ENCODE measurements around the gene ZNF385D.

The ZNF385D gene

GRCh38 chr3:21426920-21427319, 324.1 kb downstream of the ZNF385D start:
- no peak for DNase-seq (ENCODE audit: extremely low spot score)
- no peak for TF ChIP-seq LEF1 (IDR thresholded peaks at IDR 0.05; ENCODE audit: borderline replicate concordance)
- TF ChIP-seq ELF4 (IDR thresholded peaks at IDR 0.05) = no peak
- no peak for TF ChIP-seq TARDBP (IDR thresholded peaks at IDR 0.05)
- no peak for TF ChIP-seq FOXA1 (IDR thresholded peaks at IDR 0.05)
- TF ChIP-seq BHLHE40 (IDR thresholded peaks at IDR 0.05; ENCODE audit: borderline replicate concordance) = no peak
- TF ChIP-seq, protein P1, sequence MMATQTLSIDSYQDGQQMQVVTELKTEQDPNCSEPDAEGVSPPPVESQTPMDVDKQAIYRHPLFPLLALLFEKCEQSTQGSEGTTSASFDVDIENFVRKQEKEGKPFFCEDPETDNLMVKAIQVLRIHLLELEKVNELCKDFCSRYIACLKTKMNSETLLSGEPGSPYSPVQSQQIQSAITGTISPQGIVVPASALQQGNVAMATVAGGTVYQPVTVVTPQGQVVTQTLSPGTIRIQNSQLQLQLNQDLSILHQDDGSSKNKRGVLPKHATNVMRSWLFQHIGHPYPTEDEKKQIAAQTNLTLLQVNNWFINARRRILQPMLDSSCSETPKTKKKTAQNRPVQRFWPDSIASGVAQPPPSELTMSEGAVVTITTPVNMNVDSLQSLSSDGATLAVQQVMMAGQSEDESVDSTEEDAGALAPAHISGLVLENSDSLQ (IDR thresholded peaks at IDR 0.05) = no peak
- TF ChIP-seq FOXK2 (IDR thresholded peaks at IDR 0.05) = no peak
- TF ChIP-seq NFRKB (IDR thresholded peaks at IDR 0.05) = no peak
- no peak for TF ChIP-seq ZNF384 (IDR thresholded peaks at IDR 0.05)
- TF ChIP-seq FOXM1 (IDR thresholded peaks at IDR 0.05; ENCODE audit: borderline replicate concordance) = no peak
- TF ChIP-seq SP1 (IDR thresholded peaks at IDR 0.05) = no peak
- no peak for TF ChIP-seq ARNT (IDR thresholded peaks at IDR 0.05)
- TF ChIP-seq HDGF (IDR thresholded peaks at IDR 0.05; ENCODE audit: borderline replicate concordance) = no peak
- no peak for TF ChIP-seq L3MBTL2 (conservative IDR thresholded peaks at IDR 0.05)
- TF ChIP-seq CTBP1 (IDR thresholded peaks at IDR 0.05; ENCODE audit: borderline replicate concordance) = no peak
- POLR2A ChIA-PET = no interaction called here
- CTCF ChIA-PET = interaction anchor here (0.7 kb wide), 1 partner anchor 20 kb away, joined by 3 read pairs; no protein-coding TSS in a partner anchor

DNA sequence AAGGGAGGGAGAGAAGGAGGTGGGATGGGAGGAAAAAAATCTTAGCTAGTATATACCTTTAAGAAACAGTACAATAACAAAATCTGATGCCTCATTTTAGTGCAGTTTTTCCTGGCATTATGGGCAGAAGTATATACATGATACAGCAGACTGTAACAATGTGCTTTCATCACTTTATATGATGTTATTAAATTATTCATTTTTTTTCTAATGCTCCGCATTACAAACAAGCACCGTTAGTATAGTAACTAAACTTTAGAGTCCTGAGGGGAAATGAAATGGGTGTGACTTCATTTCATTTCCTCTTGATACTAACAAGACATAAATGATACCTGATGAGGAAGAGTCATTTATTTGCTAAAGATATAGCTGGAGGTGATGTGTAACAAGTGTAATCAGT, 325.3 kb downstream of the ZNF385D start:
- DNase-seq (ENCODE audit: extremely low spot score) = no peak
- ChIA-PET POLR2A (no interaction called here), CTCF (no interaction called here)
- TF ChIP-seq ZNF384 (IDR thresholded peaks at IDR 0.05) = no peak
- no peak for TF ChIP-seq LEF1 (IDR thresholded peaks at IDR 0.05; ENCODE audit: borderline replicate concordance)
- TF ChIP-seq ELF4 (IDR thresholded peaks at IDR 0.05) = no peak
- no peak for TF ChIP-seq FOXK2 (IDR thresholded peaks at IDR 0.05)
- no peak for TF ChIP-seq L3MBTL2 (conservative IDR thresholded peaks at IDR 0.05)

- ChIA-PET CTCF (no interaction called here), POLR2A (no interaction called here)
- no peak for DNase-seq (ENCODE audit: extremely low spot score)
- no peak for TF ChIP-seq BHLHE40 (IDR thresholded peaks at IDR 0.05; ENCODE audit: borderline replicate concordance)
Observed at GRCh38 chr3:21421096-21421495, 329.9 kb downstream of the ZNF385D start.

DNA sequence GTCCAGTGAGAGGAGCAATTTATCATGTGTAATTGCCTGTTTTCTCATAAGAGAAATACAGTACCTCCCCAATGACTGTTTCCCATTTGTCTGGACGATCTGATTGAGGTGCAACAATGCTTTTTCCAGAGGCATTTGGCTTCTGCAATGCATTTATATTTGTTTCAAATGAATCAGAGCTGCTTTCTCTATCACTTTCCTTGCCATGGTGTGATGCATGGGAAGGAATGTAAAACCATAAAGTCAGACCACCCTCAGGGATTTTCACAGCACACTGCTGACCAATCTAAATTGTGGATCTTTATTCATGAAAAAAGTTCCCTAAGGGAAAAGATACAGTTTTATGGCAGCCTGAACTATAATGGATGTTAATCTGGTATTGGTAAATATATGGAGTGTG, 333.0 kb downstream of the ZNF385D start:
- no peak for DNase-seq (ENCODE audit: extremely low spot score)
- CTCF ChIA-PET = no interaction called here
- POLR2A ChIA-PET = no interaction called here
- TF ChIP-seq TARDBP (IDR thresholded peaks at IDR 0.05) = no peak
- TF ChIP-seq L3MBTL2 (conservative IDR thresholded peaks at IDR 0.05) = no peak
- no peak for TF ChIP-seq ZNF384 (IDR thresholded peaks at IDR 0.05)
- no peak for TF ChIP-seq CTBP1 (IDR thresholded peaks at IDR 0.05; ENCODE audit: borderline replicate concordance)
- no peak for TF ChIP-seq SP1 (IDR thresholded peaks at IDR 0.05)
- TF ChIP-seq BHLHE40 (IDR thresholded peaks at IDR 0.05; ENCODE audit: borderline replicate concordance) = no peak
- no peak for TF ChIP-seq LEF1 (IDR thresholded peaks at IDR 0.05; ENCODE audit: borderline replicate concordance)
- no peak for TF ChIP-seq NFRKB (IDR thresholded peaks at IDR 0.05)
- TF ChIP-seq FOXK2 (IDR thresholded peaks at IDR 0.05) = no peak
- TF ChIP-seq ELF4 (IDR thresholded peaks at IDR 0.05) = no peak
- TF ChIP-seq ARNT (IDR thresholded peaks at IDR 0.05) = no peak
- no peak for TF ChIP-seq FOXM1 (IDR thresholded peaks at IDR 0.05; ENCODE audit: borderline replicate concordance)
- TF ChIP-seq, protein P1 (IDR thresholded peaks at IDR 0.05) = no peak
- TF ChIP-seq HDGF (IDR thresholded peaks at IDR 0.05; ENCODE audit: borderline replicate concordance) = no peak
- no peak for TF ChIP-seq FOXA1 (IDR thresholded peaks at IDR 0.05)
- TF ChIP-seq SUZ12 (IDR thresholded peaks at IDR 0.05) = no peak

GRCh38 chr3:21414506-21414905, 336.5 kb downstream of the ZNF385D start:
- TF ChIP-seq CTBP1 (IDR thresholded peaks at IDR 0.05; ENCODE audit: borderline replicate concordance) = no peak
- TF ChIP-seq LEF1 (IDR thresholded peaks at IDR 0.05; ENCODE audit: borderline replicate concordance) = no peak
- TF ChIP-seq, protein P1 (IDR thresholded peaks at IDR 0.05) = no peak
- no peak for TF ChIP-seq HDGF (IDR thresholded peaks at IDR 0.05; ENCODE audit: borderline replicate concordance)
- no peak for TF ChIP-seq ELF4 (IDR thresholded peaks at IDR 0.05)
- TF ChIP-seq FOXA1 (IDR thresholded peaks at IDR 0.05) = no peak
- no peak for TF ChIP-seq BHLHE40 (IDR thresholded peaks at IDR 0.05; ENCODE audit: borderline replicate concordance)
- no peak for TF ChIP-seq FOXK2 (IDR thresholded peaks at IDR 0.05)
- TF ChIP-seq FOXM1 (IDR thresholded peaks at IDR 0.05; ENCODE audit: borderline replicate concordance) = no peak
- TF ChIP-seq ARNT (IDR thresholded peaks at IDR 0.05) = no peak
- no peak for TF ChIP-seq SUZ12 (IDR thresholded peaks at IDR 0.05)
- TF ChIP-seq TARDBP (IDR thresholded peaks at IDR 0.05) = no peak
- no peak for TF ChIP-seq SP1 (IDR thresholded peaks at IDR 0.05)
- TF ChIP-seq ZNF384 (IDR thresholded peaks at IDR 0.05) = no peak
- TF ChIP-seq NFRKB (IDR thresholded peaks at IDR 0.05) = no peak
- no peak for TF ChIP-seq L3MBTL2 (conservative IDR thresholded peaks at IDR 0.05)
- CTCF ChIA-PET = no interaction called here
- POLR2A ChIA-PET = no interaction called here
- no peak for DNase-seq (ENCODE audit: extremely low spot score)

DNA sequence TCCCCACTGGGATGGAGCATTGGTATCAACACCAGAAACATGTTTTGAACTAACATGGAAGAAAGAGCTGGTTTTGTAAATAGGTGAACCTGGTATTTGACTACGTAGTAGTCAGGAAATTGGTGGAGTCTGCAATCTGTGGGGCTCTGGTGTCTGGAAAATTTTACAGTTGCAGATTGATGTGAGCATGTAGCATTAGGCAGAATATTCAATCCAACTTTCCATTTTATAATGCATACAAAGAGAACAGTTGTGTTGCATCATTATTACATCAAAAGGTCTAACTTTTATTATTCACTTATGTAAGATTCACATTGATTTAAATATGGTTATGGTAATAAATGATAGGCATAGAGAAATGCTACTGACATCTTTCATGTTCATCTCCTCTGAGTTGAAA, 340.0 kb downstream of the ZNF385D start:
- no peak for DNase-seq (ENCODE audit: extremely low spot score)
- ChIA-PET POLR2A (no interaction called here), CTCF (no interaction called here)
- no peak for TF ChIP-seq TARDBP (IDR thresholded peaks at IDR 0.05)
- no peak for TF ChIP-seq FOXM1 (IDR thresholded peaks at IDR 0.05; ENCODE audit: borderline replicate concordance)
- TF ChIP-seq SUZ12 (IDR thresholded peaks at IDR 0.05) = no peak
- TF ChIP-seq SP1 (IDR thresholded peaks at IDR 0.05) = no peak
- no peak for TF ChIP-seq CTBP1 (IDR thresholded peaks at IDR 0.05; ENCODE audit: borderline replicate concordance)
- no peak for TF ChIP-seq ARNT (IDR thresholded peaks at IDR 0.05)
- no peak for TF ChIP-seq ZNF384 (IDR thresholded peaks at IDR 0.05)

DNA sequence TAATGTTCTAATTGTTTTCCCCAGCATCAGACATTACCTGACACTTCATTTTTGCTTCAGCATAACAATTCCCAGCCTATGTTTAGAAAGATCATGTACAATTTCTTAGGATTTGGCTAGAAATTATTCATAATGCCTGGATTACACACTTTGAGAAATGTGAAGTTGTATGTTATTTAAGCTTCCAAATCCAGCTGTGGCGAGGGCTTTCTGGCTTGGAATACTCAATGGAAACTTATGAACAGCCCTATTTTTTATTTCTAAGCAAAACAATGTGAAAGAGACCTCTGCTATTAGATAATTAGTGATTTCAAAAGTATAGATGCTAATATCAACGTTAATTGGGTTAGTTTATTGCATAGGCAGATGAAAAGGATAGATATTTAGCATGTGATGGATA, 341.6 kb downstream of the ZNF385D start:
- ChIA-PET POLR2A (no interaction called here), CTCF (no interaction called here)
- no peak for TF ChIP-seq SP1 (IDR thresholded peaks at IDR 0.05)
- no peak for TF ChIP-seq HDGF (IDR thresholded peaks at IDR 0.05; ENCODE audit: borderline replicate concordance)
- no peak for TF ChIP-seq LEF1 (IDR thresholded peaks at IDR 0.05; ENCODE audit: borderline replicate concordance)
- no peak for TF ChIP-seq ELF4 (IDR thresholded peaks at IDR 0.05)
- TF ChIP-seq CTBP1 (IDR thresholded peaks at IDR 0.05; ENCODE audit: borderline replicate concordance) = no peak
- no peak for TF ChIP-seq FOXA1 (IDR thresholded peaks at IDR 0.05)
- TF ChIP-seq FOXK2 (IDR thresholded peaks at IDR 0.05) = no peak
- TF ChIP-seq ARNT (IDR thresholded peaks at IDR 0.05) = no peak
- no peak for TF ChIP-seq L3MBTL2 (conservative IDR thresholded peaks at IDR 0.05)
- TF ChIP-seq BHLHE40 (IDR thresholded peaks at IDR 0.05; ENCODE audit: borderline replicate concordance) = no peak
- no peak for TF ChIP-seq SUZ12 (IDR thresholded peaks at IDR 0.05)
- no peak for TF ChIP-seq FOXM1 (IDR thresholded peaks at IDR 0.05; ENCODE audit: borderline replicate concordance)
- no peak for TF ChIP-seq ZNF384 (IDR thresholded peaks at IDR 0.05)
- TF ChIP-seq TARDBP (IDR thresholded peaks at IDR 0.05) = no peak
- TF ChIP-seq, protein P1 (IDR thresholded peaks at IDR 0.05) = no peak
- no peak for TF ChIP-seq NFRKB (IDR thresholded peaks at IDR 0.05)
- no peak for DNase-seq (ENCODE audit: extremely low spot score)
